Activated T-helper 1 cell treated with anti-CD3 and anti-CD28 coated beads, Interleukin-2, amount 50 U/mL, for 16 hours (primary cell): ENCODE results near the gene CUX1.
"Not testable (repeated sequence)": the region's sequence is repeated elsewhere in the genome, so short reads cannot be mapped to it uniquely, and the experiment has no call there.

Experiments used
- DNase-seq, 2 donors: peaks; one replicate each; pipeline ENCODE4 v3.0.0-alpha.2; 2020; ENCODE audit warnings: low read depth in 1 of 2, low spot score in 1 of 2

The CUX1 gene

GRCh38 chr7:102169651-102170392, 352.4 kb downstream of the CUX1 start:
- DNase-seq, result no peak

- DNase-seq, result no peak
Measured at GRCh38 chr7:102170393-102170970, 353.1 kb downstream of the CUX1 start.

GRCh38 chr7:102173669-102174068, 356.2 kb downstream of the CUX1 start:
- DNase-seq, result no peak

GRCh38 chr7:102175423-102176170, 358.2 kb downstream of the CUX1 start:
- no peak for DNase-seq

GRCh38 chr7:102178410-102178809, 361.0 kb downstream of the CUX1 start:
- DNase-seq, result no peak

GRCh38 chr7:102180727-102181126, 363.3 kb downstream of the CUX1 start:
- DNase-seq, result no peak

GRCh38 chr7:102181517-102181916, 364.1 kb downstream of the CUX1 start:
- DNase-seq, result no peak

GRCh38 chr7:102182016-102182415, 364.6 kb downstream of the CUX1 start:
- DNase-seq, result no peak

- DNase-seq, result not testable (repeated sequence)
Measured at GRCh38 chr7:102183848-102184247, 366.4 kb downstream of the CUX1 start.

GRCh38 chr7:102184303-102184702, 366.9 kb downstream of the CUX1 start:
- no peak for DNase-seq

- no peak for DNase-seq
Measured at GRCh38 chr7:102185796-102186195, 368.4 kb downstream of the CUX1 start.

- no peak for DNase-seq
Measured at GRCh38 chr7:102186306-102186705, 368.9 kb downstream of the CUX1 start.

- no peak for DNase-seq
Measured at GRCh38 chr7:102188746-102189145, 371.3 kb downstream of the CUX1 start.

GRCh38 chr7:102189756-102190155, 372.3 kb downstream of the CUX1 start:
- no peak for DNase-seq

- no peak for DNase-seq
Measured at GRCh38 chr7:102190776-102191350, 373.4 kb downstream of the CUX1 start.

GRCh38 chr7:102191556-102192379, 374.3 kb downstream of the CUX1 start:
- no peak for DNase-seq

- no peak for DNase-seq
Measured at GRCh38 chr7:102192790-102193189, 375.4 kb downstream of the CUX1 start.

GRCh38 chr7:102193806-102194205, 376.4 kb downstream of the CUX1 start:
- no peak for DNase-seq

GRCh38 chr7:102195361-102195760, 377.9 kb downstream of the CUX1 start:
- no peak for DNase-seq

GRCh38 chr7:102196028-102196427, 378.6 kb downstream of the CUX1 start:
- no peak for DNase-seq

GRCh38 chr7:102197161-102197560, 379.7 kb downstream of the CUX1 start:
- DNase-seq, result no peak
